HCT116 (cell line): Measurements from ENCODE around the gene SLTM. TPM values are rescaled to one million over a fixed set of nuclear protein-coding genes. Genes with fewer than 3 reads are reported as not detected.

Experiments
- ATAC-seq: fragments of 200-7000 bp; cut with Tn5 transposase; 2 replicates; pipeline ENCODE4 v1.9.1; 2020; ENCODE audit warnings: mild to moderate bottlenecking, moderate library complexity
- BruUV-seq: library from RNA; stranded (reverse); fragments of 400-500 nt; replicated peaks from 2 replicates; lab custom pipeline; 2021; lab: Mats Ljungman, UMichigan
- CTCF ChIA-PET: fragments of 300-600 bp; sonication (Branson Sonifier 250); formaldehyde crosslinking; loops from one replicate; lab custom pipeline; 2021; ENCODE audit warnings: antibody characterized with exemption; lab: Charles Lee
- POLR2A ChIA-PET: fragments of 300-600, 350-600 bp; sonication (Branson Sonifier 250); formaldehyde crosslinking; loops from one replicate; lab custom pipeline; 2021; ENCODE audit warnings: antibody characterized with exemption; lab: Charles Lee
- RAD21 ChIA-PET, 2 experiments: fragments of 300-600 bp; sonication (Branson Sonifier 250); formaldehyde crosslinking; loops; one replicate each; lab custom pipeline; 2023; ENCODE audit warnings: low total read pairs in 2 of 2; ENCODE audit not compliant: uncharacterized antibody in 2 of 2, unreplicated experiment in 2 of 2, low non-redundant PET in 1 of 2; lab: Charles Lee
- DNase-seq: peaks from one replicate; pipeline ENCODE4 v3.0.0-alpha.2; 2010; ENCODE audit warnings: low read depth, low spot score
- H2AFZ ChIP-seq: fragments of 200-600 bp; shearing (Covaris generic), sonication (generic); 2 replicates; pipeline ENCODE4 v1.6.1; 2017; ENCODE audit warnings: low read depth, mixed run types, mixed read lengths, antibody characterized with exemption, low read length; ENCODE audit not compliant: poor library complexity, severe bottlenecking
- H3K27ac ChIP-seq: 2 replicates; pipeline ENCODE4 v1.5.1; 2012; ENCODE audit warnings: low read depth, low read length
- H3K27me3 ChIP-seq: fragments of 200-600 bp; sonication (generic); 2 replicates; pipeline ENCODE4 v1.6.1; 2016; ENCODE audit warnings: mixed run types, low read length, mixed read lengths; ENCODE audit not compliant: insufficient read depth
- H3K36me3 ChIP-seq, 2 experiments: fragments of 200-500 bp in 1 of 2; fragments of 200-600 bp in 1 of 2; sonication (Bioruptor generic) in 1 of 2; sonication (generic) in 1 of 2; 2 replicates each; pipeline versions ENCODE4 v1.5.1 to v1.6.1; 2014 to 2016; ENCODE audit warnings: low read length in 2 of 2, inconsistent platforms in 1 of 2, mixed read lengths in 1 of 2, mixed run types in 1 of 2; ENCODE audit not compliant: insufficient read depth in 2 of 2, control insufficient read depth in 1 of 2
- H3K4me1 ChIP-seq, 2 experiments: fragments of 200-600 bp in 1 of 2; sonication (generic) in 1 of 2; 2 replicates each; pipeline versions ENCODE4 v1.5.1 to v1.6.1; 2012 to 2017; ENCODE audit warnings: low read length in 2 of 2, inconsistent platforms in 1 of 2, mild to moderate bottlenecking in 1 of 2, mixed read lengths in 1 of 2, mixed run types in 1 of 2, moderate library complexity in 1 of 2; ENCODE audit not compliant: insufficient read depth in 2 of 2, control insufficient read depth in 1 of 2
- H3K4me2 ChIP-seq: fragments of 200-600 bp; sonication (generic); 2 replicates; pipeline ENCODE4 v1.6.1; 2017; ENCODE audit warnings: mixed run types, low read length, mixed read lengths
- H3K4me3 ChIP-seq, 2 experiments: fragments of 200-600 bp in 1 of 2; sonication (generic) in 1 of 2; replicated peaks in 1 of 2; 2 replicates each; pipeline ENCODE4 v1.5.1; 2011 to 2016; ENCODE audit warnings: low read length in 2 of 2, control low read depth in 1 of 2, low read depth in 1 of 2, mild to moderate bottlenecking in 1 of 2, mixed read lengths in 1 of 2, mixed run types in 1 of 2
- H3K79me2 ChIP-seq: fragments of 200-600 bp; sonication (generic); 2 replicates; pipeline ENCODE4 v1.6.1; 2017; ENCODE audit warnings: mild to moderate bottlenecking, mixed run types, low read length, moderate library complexity, mixed read lengths; ENCODE audit not compliant: insufficient read depth
- H3K9ac ChIP-seq: fragments of 200-600 bp; sonication (generic); 2 replicates; pipeline ENCODE4 v1.6.1; 2016; ENCODE audit warnings: low read length, mixed read lengths
- H3K9me2 ChIP-seq: fragments of 200-600 bp; sonication (generic), shearing (Covaris generic); 2 replicates; pipeline ENCODE4 v1.6.1; 2017; ENCODE audit warnings: mixed run types, mild to moderate bottlenecking, moderate library complexity; ENCODE audit not compliant: insufficient read depth
- H3K9me3 ChIP-seq, 2 experiments: fragments of 200-500 bp in 1 of 2; fragments of 200-600 bp in 1 of 2; sonication (Bioruptor generic) in 1 of 2; sonication (generic) in 1 of 2; 2 replicates each; pipeline ENCODE4 v1.6.1; 2014 to 2017; ENCODE audit warnings: low read length in 2 of 2, mixed read lengths in 2 of 2, inconsistent platforms in 1 of 2, low read depth in 1 of 2, mild to moderate bottlenecking in 1 of 2, mixed run types in 1 of 2, moderate library complexity in 1 of 2; ENCODE audit not compliant: control insufficient read depth in 1 of 2, insufficient read depth in 1 of 2
- H4K20me1 ChIP-seq: fragments of 200-600 bp; sonication (generic), shearing (Covaris generic); 2 replicates; pipeline ENCODE4 v1.6.1; 2017; ENCODE audit warnings: mixed run types, mild to moderate bottlenecking, moderate library complexity; ENCODE audit not compliant: insufficient read depth
- ELF1 ChIP-seq: IDR thresholded peaks from 2 replicates; pipeline ENCODE4 v1.6.1; 2012; ENCODE audit warnings: low read depth, borderline replicate concordance
- EZH2 ChIP-seq: fragments of 200-600 bp; sonication (generic); IDR thresholded peaks from 2 replicates; pipeline ENCODE4 v1.6.1; 2017; ENCODE audit warnings: antibody characterized with exemption, mixed run types
- POLR2AphosphoS5 ChIP-seq: IDR thresholded peaks from 2 replicates; pipeline ENCODE4 v1.6.1; 2011; ENCODE audit warnings: mild to moderate bottlenecking, low read depth, low read length, moderate library complexity
- REST ChIP-seq: IDR thresholded peaks from 2 replicates; pipeline ENCODE4 v1.6.1; 2012; ENCODE audit warnings: low read depth
- SRF ChIP-seq: IDR thresholded peaks from 2 replicates; pipeline ENCODE4 v1.6.1; 2012; ENCODE audit warnings: low read depth
- TCF7L2 ChIP-seq: IDR thresholded peaks from 2 replicates; pipeline ENCODE4 v1.7.0; 2011; ENCODE audit warnings: borderline replicate concordance, inconsistent platforms; ENCODE audit not compliant: insufficient read depth, insufficient read length; ENCODE audit errors: extremely low read depth
- ZBTB33 ChIP-seq: IDR thresholded peaks from 2 replicates; pipeline ENCODE4 v1.6.1; 2011; ENCODE audit warnings: mild to moderate bottlenecking, low read length, moderate library complexity; ENCODE audit not compliant: insufficient replicate concordance; ENCODE audit errors: extremely low read depth
- intact Hi-C: fragments of 100-400 bp; cut with micrococcal nuclease; formaldehyde crosslinking; loops from 2 replicates; pipeline ENCODE4 v1.10.0; 2022
- total RNA-seq: library from RNA; stranded (reverse); gene quantifications from one replicate; pipeline ENCODE4 v1.2.1, GENCODE V29; 2021; ENCODE audit not compliant: unreplicated experiment

The SLTM gene
- total RNA-seq, 1 experiment from 2014 or later: 88.7 TPM

DNA sequence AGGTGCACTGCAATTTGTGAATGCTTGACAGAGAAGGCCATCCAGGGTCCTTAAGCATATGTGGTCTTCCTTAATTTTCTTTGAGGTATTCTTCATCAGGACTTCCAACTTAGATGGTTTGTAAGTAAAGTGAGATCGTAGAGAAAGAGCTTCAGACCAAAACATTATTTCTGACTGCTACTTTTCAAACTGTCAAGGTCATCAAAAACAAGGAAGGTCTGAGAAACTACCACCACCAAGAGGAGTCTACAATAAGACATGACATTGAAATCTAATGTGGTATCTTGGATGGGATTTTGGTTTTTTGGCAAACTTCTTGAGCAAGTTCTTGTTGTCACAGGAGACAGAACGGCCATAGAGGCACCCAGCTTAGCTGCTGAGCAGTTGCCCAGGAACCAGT, 34.0 kb upstream of the SLTM start:
- Histone ChIP-seq H3K79me2 (no peaks in the 10 kb centered on the region), H3K4me3 (no peak overlapping the region), H3K27ac (no peak overlapping the region), H2AFZ (no peak overlapping the region), H3K4me1 (no peaks in the 10 kb centered on the region), H3K9ac (no peak overlapping the region), H3K4me2 (no peak overlapping the region), H4K20me1 (no peaks in the 10 kb centered on the region), H3K9me3 (no peaks in the 10 kb centered on the region), H3K36me3 (no peaks in the 10 kb centered on the region), H3K27me3 (no peaks in the 10 kb centered on the region), H3K9me2 (no peaks in the 10 kb centered on the region)
- intact Hi-C loops: no loop called here
- no peak for TF ChIP-seq POLR2AphosphoS5
- no peak for TF ChIP-seq ELF1
- no peak for TF ChIP-seq EZH2
- no peak for TF ChIP-seq SRF
- no peak for TF ChIP-seq ZBTB33
- TF ChIP-seq TCF7L2: no peak
- no peak for TF ChIP-seq REST
- no peak for DNase-seq
- BruUV-seq: no TSS peak
- ChIA-PET POLR2A (no interaction called here), CTCF (interaction anchor here (1.2 kb wide), 1 partner anchor 11 kb away, joined by 4 read pairs; no protein-coding TSS in a partner anchor), RAD21 (no interaction called here)
- ATAC-seq: no peak
